GM19467 (cell line): ENCODE results near the gene TMC5.
"Not testable (repeated sequence)": the region's sequence is repeated elsewhere in the genome, so short reads cannot be mapped to it uniquely, and the experiment has no call there.

Experiments used
- ATAC-seq: cut with Tn5 transposase; IDR thresholded peaks from one replicate; pipeline ENCODE4 v1.9.1; 2021; ENCODE audit warnings: mild to moderate bottlenecking, moderate library complexity; ENCODE audit not compliant: unreplicated experiment

Gene TMC5, protein sequence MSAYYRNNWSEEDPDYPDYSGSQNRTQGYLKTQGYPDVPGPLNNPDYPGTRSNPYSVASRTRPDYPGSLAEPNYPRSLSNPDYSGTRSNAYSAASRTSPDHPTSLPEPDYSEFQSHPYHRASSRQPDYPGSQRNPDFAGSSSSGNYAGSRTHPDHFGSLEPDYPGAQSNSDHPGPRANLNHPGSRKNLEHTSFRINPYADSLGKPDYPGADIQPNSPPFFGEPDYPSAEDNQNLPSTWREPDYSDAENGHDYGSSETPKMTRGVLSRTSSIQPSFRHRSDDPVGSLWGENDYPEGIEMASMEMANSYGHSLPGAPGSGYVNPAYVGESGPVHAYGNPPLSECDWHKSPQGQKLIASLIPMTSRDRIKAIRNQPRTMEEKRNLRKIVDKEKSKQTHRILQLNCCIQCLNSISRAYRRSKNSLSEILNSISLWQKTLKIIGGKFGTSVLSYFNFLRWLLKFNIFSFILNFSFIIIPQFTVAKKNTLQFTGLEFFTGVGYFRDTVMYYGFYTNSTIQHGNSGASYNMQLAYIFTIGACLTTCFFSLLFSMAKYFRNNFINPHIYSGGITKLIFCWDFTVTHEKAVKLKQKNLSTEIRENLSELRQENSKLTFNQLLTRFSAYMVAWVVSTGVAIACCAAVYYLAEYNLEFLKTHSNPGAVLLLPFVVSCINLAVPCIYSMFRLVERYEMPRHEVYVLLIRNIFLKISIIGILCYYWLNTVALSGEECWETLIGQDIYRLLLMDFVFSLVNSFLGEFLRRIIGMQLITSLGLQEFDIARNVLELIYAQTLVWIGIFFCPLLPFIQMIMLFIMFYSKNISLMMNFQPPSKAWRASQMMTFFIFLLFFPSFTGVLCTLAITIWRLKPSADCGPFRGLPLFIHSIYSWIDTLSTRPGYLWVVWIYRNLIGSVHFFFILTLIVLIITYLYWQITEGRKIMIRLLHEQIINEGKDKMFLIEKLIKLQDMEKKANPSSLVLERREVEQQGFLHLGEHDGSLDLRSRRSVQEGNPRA

DNA sequence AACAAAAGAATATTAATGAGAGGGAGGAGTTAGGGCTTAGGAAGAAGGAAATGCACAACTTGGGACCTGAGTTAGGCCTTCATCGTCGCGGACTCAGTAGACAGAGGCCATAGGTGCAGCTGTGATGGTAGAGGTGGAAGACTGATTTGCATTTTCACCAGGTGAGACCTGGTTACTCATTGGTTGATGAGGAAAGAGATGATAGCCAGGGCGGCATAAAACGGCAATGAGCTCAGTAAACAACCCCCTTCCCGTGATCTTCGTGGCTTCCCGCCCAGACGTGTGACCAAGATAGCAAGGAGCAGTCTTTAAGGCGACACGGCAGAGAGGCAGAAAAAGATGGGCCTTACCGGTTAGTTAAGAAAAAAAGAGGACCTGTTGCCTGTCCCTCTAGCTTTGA lies at the start of gene TMC5:
TSS of gene TMC5 (plus strand) at position 244 of the 400 bp plus-strand sequence. CDS start 22,156 bp downstream, outside the sequence.
- ATAC-seq: no peak

DNA sequence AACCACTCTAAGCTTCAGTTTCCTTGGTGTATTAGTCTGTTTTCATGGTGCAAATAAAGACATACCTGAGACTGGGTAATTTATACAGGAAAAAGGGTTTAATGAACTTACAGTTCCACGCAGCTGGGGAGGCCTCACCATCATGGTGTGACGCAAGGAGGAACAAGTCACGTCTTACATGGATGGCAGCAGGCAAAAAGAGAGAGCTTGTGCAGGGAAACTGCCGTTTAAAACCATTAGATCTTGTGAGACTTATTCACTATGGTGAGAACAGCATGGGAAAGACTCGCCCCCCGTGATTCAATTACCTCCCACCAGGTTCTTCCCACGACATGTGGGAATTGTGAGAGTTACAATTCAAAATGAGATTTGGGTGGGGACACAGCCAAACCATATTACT lies 45.1 kb upstream of the TMC5 start:
- not testable (repeated sequence) for ATAC-seq

DNA sequence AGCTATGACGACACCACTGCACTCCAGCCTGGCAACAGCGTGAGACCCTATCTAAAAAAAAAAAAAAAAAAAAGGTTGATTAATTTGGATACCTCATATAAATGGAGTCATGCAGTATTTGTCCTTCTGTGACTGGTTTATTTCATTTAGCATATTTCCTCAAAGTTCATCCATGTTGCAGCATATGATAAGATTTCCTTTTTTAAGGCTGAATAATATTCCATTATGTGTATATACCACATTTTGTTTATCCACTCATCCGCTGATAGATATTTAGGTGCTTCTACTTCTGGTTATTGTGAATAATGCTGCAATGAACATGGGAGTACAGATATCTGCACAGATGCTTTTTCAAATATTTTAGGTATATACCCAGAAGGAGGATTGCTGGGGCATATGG lies 43.3 kb upstream of the TMC5 start:
- no peak for ATAC-seq

DNA sequence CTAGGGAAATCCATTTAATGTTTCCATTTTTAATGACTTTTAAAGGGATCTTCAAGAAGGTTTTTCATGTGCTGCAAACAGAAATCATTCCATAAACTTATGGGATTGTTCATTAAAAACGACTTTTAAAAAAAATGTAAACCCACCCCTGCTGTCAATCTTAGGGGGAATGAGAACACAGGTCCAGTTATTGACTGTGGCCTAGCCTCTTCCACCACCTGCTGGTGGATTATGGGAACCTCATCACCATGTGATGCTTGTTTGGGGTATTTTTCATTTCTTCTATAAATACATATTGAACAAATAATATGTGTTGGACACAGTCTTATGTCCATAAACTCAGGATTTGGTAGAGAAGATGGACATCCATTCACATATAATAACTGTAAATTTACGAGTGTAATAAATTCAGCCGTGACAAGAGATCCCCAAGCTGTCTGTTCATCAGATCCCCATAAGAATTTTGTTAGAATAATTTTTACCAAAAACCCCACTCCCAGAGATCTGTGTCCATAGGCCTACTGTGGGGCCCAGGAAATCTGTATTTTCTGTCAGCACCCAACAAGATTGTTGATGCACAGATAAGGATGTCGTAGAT lies 42.0 kb upstream of the TMC5 start:
- no peak for ATAC-seq

DNA sequence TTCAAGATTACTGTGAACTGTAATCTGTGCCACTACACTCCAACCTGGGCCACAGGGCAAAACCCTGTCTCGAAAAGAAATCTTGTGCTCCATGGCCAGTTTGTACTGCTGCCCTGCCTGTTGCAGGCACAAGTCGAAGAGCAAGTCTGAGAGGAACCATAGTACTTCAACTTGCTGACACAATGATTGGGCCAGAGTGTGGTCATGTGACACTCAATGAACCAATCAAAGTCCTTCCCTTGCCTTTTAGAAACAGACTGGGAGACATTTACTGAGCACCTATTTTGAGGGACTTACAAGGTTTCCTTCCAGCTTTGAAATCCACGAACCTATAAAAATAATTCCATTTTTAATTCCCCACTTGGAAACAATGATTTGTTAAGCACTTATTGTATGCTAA lies 39.8 kb upstream of the TMC5 start:
- ATAC-seq: no peak

DNA sequence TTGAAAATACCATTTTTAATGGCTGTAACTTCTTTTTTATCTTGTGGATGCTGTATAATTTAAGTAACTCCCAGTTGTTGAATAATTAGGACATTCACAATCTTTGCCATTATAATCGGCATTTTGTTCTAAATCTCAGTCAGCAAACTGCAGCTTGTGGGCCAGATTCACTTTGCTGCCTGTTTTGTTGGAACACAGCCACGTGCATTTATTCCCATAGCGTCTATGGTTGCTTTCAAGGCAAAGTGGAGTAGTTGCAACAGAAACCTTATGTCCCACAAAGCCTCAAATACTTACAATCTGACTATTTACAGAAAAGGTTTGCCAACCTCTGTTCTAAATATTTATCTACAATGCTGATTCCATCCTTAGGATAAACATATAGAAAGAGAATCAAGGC lies 39.2 kb upstream of the TMC5 start:
- ATAC-seq: no peak

DNA sequence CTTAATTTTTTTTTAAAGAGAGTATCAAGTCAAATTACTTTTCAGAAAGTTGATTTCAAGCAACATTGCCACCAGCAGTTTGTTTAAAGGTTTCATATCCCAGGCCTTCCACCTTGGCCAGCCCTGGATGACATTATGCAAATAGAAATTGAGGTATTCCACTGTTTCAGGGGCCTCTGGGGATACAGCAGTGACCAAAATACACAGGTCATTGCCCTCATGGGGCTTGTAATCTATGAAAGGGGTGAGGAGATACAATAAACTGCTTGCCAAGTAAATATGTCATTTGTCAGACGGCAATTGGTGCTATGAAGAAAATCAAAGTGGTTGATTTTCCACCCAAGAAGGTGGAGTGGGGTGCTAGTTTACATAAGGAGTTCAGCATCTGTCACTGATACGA lies 37.8 kb upstream of the TMC5 start:
- ATAC-seq: no peak

DNA sequence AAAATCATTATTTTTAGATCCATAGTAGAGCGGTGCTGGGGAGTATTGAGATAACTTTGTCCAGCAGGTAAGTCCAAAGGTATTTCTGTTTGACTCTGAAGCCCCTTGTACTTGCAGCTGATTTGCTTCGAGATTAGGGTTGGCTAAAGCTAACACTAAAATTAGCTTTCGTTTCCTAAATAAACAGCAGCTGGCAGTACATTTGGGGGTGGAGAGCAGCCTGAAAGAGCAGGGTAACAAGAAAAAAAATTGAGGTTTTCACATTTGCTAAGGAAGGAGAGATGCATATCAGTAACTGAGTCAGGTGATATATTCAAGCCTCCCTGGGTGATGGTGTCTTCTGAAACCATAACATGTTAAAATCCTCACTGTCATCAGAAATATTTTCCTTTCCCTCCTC lies 37.4 kb upstream of the TMC5 start:
- no peak for ATAC-seq

DNA sequence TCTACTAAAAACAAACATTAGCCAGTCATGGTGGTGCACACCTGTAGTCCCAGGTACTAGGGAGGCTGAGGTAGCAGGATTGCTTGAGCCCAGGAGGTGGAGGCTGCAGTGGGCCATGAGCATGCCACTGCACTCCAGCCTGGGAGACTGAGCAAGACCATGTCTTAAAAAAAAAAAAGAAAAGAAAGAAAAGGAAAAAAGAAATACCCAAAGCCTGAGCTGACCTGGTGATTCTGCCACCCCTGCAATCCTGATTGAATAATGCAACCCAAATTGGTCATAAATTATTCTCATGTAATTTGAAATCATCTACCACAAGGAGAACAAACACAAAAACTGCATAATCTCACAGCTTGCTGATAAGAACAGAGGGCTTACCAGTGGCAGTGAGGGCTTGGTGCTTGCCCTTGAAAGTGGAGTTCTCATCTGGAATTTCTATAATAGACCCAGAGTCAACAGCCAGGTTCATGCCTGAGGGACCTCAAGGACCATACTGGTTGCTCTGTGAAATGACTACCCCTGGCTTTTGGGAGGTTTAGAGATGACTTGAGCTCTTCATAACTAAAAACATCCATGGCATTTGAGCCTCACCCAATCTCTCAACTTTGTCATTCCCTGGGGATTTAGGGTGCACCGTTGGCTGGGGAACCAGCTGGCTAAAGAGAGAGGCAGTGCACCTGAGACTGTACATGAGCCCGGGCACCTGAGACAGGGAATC lies 35.4 kb upstream of the TMC5 start:
- no peak for ATAC-seq

DNA sequence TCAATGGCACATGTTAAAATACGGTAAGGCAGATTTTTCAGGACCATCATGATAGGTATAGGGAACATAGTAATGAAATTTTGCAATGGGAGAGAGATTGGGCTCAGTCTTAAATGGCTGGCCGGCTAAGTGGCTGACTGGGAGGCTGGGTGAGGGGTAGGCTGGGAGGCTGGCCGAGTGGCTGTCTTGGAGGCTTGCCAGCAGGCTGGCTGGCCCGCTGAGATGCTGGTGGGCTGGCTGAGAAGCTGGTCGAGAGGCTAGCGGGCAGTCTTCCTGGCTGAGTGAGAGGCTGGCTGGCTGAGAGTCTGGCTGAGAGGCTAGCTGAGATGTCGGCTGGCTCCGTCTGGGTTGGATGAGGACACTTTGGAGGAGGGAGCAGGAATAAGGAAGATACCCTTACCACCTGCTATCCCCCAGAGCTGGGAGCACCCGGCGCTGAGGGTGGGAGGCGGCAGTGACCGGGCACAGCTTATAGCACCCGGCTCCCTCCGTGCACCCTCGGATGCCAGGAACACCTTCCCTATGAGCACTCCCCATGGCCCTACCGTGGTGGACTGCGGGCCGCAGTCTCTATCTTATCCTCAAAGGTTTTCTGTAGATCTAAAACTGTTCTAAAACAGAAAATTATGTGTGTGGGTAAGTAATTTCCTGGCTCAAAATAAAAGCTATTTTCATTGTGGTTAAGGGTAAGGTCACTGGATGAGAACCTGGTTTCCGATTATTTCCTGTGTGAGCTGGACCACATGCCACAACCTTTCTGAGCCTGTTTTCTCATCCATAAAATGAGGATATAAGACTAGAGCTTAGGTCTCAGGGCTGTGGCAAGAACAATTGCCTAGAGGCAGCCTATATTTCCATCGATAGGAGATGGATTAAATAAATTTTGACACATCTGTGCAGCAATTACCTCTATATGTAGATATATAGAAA lies 34.5 kb upstream of the TMC5 start:
- ATAC-seq: no peak

DNA sequence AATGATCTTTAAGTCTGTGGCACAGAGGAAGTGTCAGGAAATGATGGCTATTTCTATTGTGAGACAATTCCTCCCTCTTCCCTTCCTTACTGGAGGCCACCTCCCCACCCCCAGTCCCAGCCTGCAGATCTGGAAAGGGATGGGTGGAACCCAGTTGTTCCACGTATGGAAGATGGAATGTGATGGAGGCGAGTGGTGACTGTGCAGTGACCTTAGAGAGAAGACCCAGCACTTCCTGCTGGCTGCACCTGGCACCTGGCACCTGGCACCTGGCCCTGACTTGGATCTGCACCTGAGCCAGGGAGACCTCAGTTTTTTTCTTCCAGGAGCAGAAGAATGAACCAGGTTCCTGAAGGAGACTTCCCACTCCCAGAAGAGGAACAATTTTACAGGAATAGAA lies 33.0 kb upstream of the TMC5 start:
- ATAC-seq: no peak

DNA sequence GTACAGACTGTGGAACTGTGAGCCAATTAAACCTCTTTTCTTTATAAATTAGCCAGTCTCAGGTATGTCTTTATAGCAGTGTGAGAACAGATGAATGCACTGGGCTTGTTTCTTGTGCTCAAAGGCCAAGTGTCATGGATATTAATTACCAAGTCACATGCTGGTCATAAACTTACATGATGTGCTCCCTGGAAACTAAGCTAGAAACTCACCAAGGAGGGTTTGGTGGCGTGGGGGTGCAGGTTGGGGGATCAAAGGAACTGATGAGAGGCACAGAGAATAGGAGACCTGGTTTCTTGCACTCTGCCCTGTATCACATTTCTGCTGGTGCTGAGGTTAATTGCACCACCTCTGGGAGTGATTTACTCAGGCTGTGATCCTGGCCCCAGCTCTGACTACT lies 31.2 kb upstream of the TMC5 start:
- ATAC-seq: no peak

DNA sequence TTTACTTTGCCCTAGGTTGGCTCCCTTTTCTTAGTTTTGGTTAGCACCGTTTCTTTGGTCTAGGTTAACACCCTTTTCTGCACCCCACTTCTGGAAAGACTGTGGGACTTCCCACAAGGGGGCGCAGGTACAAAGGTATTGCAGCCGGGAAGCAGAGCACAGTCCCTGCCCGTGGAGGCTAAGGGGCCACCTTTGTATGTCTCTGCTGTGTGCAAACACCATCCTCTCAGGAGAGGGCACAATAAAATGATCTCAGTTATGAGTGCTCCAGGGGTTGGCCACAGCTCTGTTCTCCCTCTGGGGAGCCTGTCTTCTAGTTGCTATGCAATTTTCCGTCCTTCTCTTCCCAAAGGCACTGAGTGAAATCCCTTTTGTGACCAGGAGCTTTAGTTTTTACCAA lies 28.4 kb upstream of the TMC5 start:
- ATAC-seq: no peak

DNA sequence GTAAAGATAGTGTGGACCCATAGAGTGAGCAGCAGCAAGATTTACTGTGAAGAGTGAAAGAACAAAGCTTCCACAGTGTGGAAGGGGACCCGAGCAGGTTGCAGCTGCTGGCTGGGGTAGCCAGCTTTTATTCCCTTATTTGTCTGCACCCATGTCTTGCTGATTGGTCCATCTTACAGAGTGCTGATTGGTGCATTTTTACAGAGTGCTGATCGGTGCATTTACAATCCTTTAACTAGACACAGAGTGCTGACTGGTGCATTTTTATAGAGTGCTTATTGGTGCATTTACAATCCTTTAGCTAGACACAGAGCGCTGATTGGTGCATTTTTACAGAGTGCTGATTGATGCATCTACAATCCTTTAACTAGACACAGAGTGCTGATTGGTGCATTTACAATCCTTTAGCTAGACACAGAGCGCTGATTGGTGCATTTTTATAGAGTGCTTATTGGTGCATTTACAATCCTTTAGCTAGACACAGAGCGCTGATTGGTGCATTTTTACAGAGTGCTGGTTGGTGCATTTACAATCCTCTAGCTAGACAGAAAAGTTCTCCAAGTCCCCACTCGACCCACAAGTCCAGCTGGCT lies 26.4 kb upstream of the TMC5 start:
- not testable (repeated sequence) for ATAC-seq

DNA sequence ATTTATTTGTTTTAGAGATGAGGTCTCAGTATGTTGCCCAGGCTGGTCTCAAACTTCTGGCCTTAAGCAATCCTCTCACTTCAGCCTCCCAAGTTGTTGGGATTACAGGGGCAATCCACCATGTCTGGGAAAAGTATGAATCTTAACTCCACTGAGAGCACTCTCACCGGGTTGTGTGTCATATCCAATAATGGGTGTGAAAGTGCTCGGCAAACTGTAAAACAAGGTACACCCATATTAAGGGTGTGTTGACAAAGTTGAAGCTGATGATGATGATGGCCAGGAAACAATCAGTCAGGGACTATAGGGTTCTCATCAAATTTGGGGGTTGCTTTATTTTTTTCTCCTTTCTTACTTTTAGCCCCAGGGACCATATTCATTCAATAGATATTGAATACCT lies 25.3 kb upstream of the TMC5 start:
- ATAC-seq: no peak

DNA sequence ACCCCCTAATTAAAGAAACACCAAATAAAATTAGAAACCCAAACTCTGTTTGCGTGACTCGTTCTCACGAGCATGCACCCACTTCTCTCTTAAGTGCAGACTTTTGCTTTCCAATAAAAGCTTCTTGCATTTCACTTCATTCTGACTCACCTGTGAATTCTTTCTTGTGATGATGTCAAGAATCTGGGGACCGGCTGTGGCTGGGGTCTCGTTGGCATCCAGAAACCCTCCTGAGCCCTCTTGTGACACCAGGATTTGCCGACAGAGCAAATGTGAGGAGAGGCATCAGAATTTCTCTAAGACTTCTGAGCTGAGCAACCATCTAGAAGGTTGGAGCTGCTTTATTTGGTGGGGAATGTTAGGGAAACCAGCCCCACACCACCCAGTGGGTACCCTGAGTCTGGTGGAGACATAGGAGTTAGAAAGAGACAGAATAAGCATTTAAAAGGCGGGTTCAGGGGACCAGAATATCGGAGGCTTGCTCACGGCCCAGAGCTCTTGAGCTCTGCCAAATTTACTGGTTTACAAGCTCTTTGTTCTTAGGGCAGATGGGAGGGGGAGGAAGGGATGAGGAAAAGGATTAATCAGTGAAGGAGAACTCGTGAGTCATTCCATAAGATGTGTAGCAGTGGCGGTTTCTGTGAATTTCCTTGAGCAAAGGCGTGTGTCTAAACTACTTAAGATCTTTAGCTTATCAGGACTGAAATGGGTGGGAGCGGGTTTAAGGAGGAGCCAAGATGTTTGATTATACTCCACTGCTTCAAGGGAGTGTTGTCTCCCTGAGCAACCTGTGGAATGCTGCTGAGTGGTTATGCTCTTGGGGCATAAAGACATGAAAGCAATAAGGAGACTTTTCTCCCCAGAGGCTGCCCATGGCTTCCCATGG lies 24.2 kb upstream of the TMC5 start:
- no peak for ATAC-seq

DNA sequence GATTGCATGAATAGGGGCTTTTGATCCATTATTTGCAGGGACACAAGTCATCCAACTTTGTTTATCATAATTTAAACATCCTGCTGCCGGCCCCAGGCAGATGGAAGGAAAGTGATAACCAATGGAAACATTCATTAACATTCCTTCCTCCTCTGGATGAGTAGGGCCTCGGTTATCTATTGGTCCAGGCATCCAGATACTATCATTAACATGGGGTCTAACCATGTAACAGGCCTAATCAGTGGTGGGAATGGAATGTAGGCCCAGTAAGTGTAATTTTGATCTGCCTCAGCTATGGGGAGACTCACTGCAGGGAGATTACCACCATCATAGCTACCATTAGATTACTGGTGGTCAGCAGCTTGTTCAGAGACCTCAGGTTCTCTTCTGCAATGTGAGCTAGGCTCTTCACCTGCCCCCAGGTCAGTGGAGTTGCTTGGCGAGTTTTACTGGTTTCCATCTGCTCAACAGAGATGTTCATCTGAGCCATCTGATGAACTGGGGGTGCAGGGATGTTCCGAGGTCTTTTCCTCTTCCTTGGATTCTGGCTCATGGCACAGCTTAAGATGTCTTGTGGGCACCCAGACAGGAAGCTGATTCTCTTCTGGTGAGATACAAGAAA lies 21.9 kb upstream of the TMC5 start:
- ATAC-seq: not testable (repeated sequence)

DNA sequence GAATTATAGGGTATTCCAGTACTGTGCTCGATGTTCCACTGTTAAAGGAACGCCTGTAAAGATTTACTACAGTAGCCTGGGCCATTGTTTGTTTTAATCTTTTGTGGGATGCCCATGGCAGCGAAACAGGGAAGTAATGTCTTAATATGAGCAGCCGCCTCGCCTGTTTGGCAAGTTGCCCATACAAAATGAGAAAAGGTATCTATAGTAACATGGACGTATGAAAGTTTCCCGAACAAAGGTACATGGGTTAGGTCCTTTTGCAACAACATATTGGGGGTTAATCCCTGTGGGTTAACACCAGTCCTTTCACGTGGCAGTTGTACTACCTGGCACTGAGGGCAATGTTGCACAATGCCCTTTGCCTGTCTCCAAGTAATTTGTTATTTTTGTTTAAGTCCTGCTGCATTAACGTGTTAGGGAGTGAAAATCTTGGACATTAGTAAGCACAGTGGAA lies 21.1 kb upstream of the TMC5 start:
- ATAC-seq: no peak
